Parathyroid adenoma (tissue), 2 donors: ENCODE results near the gene ISCU.

ENCODE experiments used
- H2AFZ ChIP-seq: fragments of 300-600 bp; sonication (generic); one replicate; pipeline ENCODE4 v1.7.0; 2017; ENCODE audit warnings: antibody characterized with exemption, mild to moderate bottlenecking
- H3K27ac ChIP-seq: fragments of 300-600 bp; sonication (generic); one replicate; pipeline ENCODE4 v1.7.0; 2017
- H3K27me3 ChIP-seq: fragments of 300-600 bp; sonication (generic); one replicate; pipeline ENCODE4 v1.7.0; 2017; ENCODE audit warnings: low read length; ENCODE audit not compliant: control insufficient read depth, insufficient read depth
- H3K36me3 ChIP-seq: fragments of 300-600 bp; sonication (generic); one replicate; pipeline ENCODE4 v1.7.0; 2017; ENCODE audit warnings: low read length; ENCODE audit not compliant: control insufficient read depth, insufficient read depth
- H3K4me1 ChIP-seq: fragments of 300-600 bp; sonication (generic); one replicate; pipeline ENCODE4 v1.7.0; 2017; ENCODE audit warnings: control low read depth
- H3K4me2 ChIP-seq: fragments of 300-600 bp; sonication (generic); one replicate; pipeline ENCODE4 v1.7.0; 2017; ENCODE audit warnings: low read length
- H3K4me3 ChIP-seq: fragments of 300-600 bp; sonication (generic); one replicate; pipeline ENCODE4 v1.7.0; 2017; ENCODE audit warnings: low read depth, low read length
- H3K79me2 ChIP-seq: fragments of 300-600 bp; sonication (generic); one replicate; pipeline ENCODE4 v1.7.0; 2017; ENCODE audit warnings: control low read depth
- H3K9ac ChIP-seq: fragments of 300-600 bp; sonication (generic); one replicate; pipeline ENCODE4 v1.7.0; 2017; ENCODE audit warnings: mild to moderate bottlenecking
- H3K9me3 ChIP-seq: fragments of 300-600 bp; sonication (generic); one replicate; pipeline ENCODE4 v1.7.0; 2017; ENCODE audit warnings: low read length; ENCODE audit not compliant: control insufficient read depth
- TF ChIP-seq, protein P1 (sequence below): fragments of 300-600 bp; sonication (generic); IDR thresholded peaks from one replicate; pipeline ENCODE4 v1.7.0; 2017; ENCODE audit warnings: antibody characterized with exemption, mild to moderate bottlenecking
- donor health status: primary hyperparathyroidism.

Gene ISCU

DNA sequence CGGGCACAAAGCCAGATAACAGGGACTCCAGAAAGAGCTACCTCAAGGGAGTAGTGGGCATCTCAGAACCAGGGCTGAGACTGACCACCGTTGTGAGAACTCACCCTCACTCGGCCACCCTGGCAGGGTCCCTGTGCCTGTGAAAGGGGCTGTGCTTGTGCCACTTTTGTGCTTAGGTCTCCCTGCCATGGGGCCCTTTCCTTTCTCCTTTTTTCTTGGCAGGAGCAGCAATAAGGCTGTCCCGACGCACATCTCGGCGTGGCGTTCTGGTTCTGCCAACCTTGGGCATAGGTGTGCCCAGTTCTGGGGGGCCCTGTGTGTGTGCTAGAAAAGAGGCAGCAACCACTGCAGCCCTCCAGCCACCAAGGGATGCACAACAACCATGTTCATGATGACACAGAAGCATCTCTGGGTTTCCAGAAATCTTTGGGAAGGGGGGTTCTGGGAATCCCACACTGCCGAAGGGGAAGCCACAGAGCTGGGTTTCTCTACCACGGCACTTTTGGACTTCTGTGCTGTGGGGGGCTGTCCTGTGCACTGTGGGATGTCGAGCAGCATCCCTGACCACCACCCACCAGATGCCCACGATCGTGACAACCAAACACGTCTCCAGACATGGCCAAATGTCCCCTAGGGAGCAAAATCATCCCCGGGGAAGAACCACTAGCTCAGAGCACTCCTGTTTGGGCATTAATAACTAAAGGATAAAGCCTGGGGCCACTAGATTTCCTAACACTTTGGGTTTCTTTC lies 48.6 kb downstream of the ISCU start:
- H3K9ac ChIP-seq: no peak overlapping the region

DNA sequence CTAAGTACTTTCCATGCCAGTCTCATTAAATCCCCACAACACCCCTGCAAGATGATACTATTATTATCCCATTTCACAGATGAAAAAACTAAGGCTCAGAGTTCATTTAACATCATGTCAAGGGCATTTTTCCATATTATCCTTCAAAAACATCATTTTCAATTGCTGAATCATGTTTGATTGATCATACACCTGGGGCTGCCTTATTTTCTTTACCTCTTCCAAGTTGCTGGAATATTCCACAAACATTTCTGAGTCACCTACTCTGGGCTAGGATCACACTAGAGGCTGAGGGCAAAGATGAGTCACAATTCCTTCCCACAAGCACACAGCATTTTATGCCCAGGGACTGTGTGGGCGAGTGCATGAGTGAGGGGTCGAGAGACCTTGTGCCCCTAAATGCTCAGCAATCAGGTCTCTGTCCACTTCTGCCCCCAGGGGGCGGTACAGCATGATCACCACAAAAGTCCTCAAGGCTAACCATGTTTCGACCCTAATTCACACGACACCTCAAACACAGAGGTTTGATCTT lies 49.6 kb downstream of the ISCU start:
- Histone ChIP-seq H3K4me1 (no peaks in the 10 kb centered on the region), H3K27me3 (no peaks in the 10 kb centered on the region), H3K4me3 (no peak overlapping the region), H3K27ac (no peak overlapping the region), H3K79me2 (no peaks in the 10 kb centered on the region), H3K36me3 (no peaks in the 10 kb centered on the region), H3K9me3 (no peaks in the 10 kb centered on the region), H3K9ac (no peak overlapping the region), H3K4me2 (no peak overlapping the region), H2AFZ (no peak overlapping the region)
- TF ChIP-seq, protein P1, sequence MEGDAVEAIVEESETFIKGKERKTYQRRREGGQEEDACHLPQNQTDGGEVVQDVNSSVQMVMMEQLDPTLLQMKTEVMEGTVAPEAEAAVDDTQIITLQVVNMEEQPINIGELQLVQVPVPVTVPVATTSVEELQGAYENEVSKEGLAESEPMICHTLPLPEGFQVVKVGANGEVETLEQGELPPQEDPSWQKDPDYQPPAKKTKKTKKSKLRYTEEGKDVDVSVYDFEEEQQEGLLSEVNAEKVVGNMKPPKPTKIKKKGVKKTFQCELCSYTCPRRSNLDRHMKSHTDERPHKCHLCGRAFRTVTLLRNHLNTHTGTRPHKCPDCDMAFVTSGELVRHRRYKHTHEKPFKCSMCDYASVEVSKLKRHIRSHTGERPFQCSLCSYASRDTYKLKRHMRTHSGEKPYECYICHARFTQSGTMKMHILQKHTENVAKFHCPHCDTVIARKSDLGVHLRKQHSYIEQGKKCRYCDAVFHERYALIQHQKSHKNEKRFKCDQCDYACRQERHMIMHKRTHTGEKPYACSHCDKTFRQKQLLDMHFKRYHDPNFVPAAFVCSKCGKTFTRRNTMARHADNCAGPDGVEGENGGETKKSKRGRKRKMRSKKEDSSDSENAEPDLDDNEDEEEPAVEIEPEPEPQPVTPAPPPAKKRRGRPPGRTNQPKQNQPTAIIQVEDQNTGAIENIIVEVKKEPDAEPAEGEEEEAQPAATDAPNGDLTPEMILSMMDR: no peak

More for the DNA sequence above, 48.6 kb downstream of the ISCU start:
- H3K79me2 ChIP-seq: no peaks in the 10 kb centered on the region
- H2AFZ ChIP-seq: no peak overlapping the region
- no peak overlapping the region for H3K4me2 ChIP-seq
- no peak overlapping the region for H3K27ac ChIP-seq
- H3K27me3 ChIP-seq: no peaks in the 10 kb centered on the region
- no peaks in the 10 kb centered on the region for H3K9me3 ChIP-seq
- H3K4me3 ChIP-seq: no peak overlapping the region
- H3K36me3 ChIP-seq: no peaks in the 10 kb centered on the region
- TF ChIP-seq, protein P1: no peak
- no peaks in the 10 kb centered on the region for H3K4me1 ChIP-seq

DNA sequence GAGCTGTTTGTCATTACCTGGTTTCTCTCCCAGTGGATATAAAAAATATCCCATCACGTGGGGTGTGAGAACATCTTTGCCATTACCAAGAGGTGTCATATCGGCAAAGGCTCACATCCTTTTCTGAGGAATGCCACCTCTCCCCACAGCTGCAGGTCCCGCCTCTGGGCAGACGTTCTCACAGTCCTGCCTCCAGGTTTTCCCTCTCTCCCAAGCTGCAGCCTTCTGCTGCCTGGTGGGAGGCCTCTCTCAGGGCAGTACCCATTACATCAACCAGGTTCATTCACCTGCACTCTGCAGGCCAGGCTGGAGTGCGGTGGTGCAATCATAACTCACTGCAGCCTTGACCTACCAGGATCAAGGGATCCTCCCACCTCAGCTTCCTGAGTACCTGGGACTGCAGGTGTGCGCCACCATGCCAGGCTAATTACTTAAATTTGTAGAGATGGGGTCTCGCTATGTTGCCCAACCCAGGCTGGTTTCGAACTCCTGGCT lies 50.4 kb downstream of the ISCU start:
- no peak overlapping the region for H3K27ac ChIP-seq

DNA sequence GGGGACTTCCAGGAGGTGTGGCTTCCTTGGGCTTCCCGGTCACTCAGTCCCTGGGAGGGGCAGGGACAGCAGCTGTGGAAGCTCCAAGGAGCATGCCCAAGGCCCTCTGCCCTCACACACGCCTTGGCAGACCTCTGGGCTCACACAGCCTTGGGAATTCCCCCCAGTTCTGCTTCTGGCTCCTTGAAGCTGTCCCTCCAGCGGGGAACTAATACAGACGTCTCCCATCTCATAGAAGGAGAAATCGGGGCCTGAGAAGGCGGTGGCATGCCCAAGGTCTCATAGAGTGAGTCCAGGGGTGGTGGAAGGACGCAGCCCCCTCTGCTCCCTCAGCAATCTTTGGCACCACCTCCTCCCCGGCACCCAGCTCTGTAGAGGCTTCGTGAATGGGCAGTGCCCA lies 51.2 kb downstream of the ISCU start:
- no peaks in the 10 kb centered on the region for H3K9me3 ChIP-seq
- TF ChIP-seq, protein P1: no peak
- H2AFZ ChIP-seq: no peak overlapping the region
- H3K4me3 ChIP-seq: no peak overlapping the region
- H3K4me1 ChIP-seq: peaks cover 5% of the 10 kb centered on the region
- no peak overlapping the region for H3K27ac ChIP-seq
- no peak overlapping the region for H3K9ac ChIP-seq
- no peaks in the 10 kb centered on the region for H3K27me3 ChIP-seq
- no peak overlapping the region for H3K4me2 ChIP-seq
- no peaks in the 10 kb centered on the region for H3K79me2 ChIP-seq
- no peaks in the 10 kb centered on the region for H3K36me3 ChIP-seq

More for the DNA sequence above, 50.4 kb downstream of the ISCU start:
- no peaks in the 10 kb centered on the region for H3K9me3 ChIP-seq
- H2AFZ ChIP-seq: no peak overlapping the region
- H3K27me3 ChIP-seq: no peaks in the 10 kb centered on the region
- TF ChIP-seq, protein P1: no peak
- no peaks in the 10 kb centered on the region for H3K4me1 ChIP-seq
- no peaks in the 10 kb centered on the region for H3K79me2 ChIP-seq
- no peaks in the 10 kb centered on the region for H3K36me3 ChIP-seq
- no peak overlapping the region for H3K9ac ChIP-seq
- H3K4me2 ChIP-seq: no peak overlapping the region
- H3K4me3 ChIP-seq: no peak overlapping the region
